Epithelial cell of proximal tubule (primary cell): ENCODE measurements around the gene CEP78. TPM values are rescaled to one million over a fixed set of nuclear protein-coding genes. Genes with fewer than 3 reads are reported as not detected.
A peak's percentile ranks its signal among the peaks of the same experiment; 100 is the strongest.

Experiments
- DNase-seq: peaks from one replicate; pipeline ENCODE4 v3.0.0-alpha.2; 2011; ENCODE audit warnings: low read depth
- H3K4me3 ChIP-seq: 2 replicates; pipeline ENCODE4 v1.5.1; 2011; ENCODE audit warnings: low read depth, mild to moderate bottlenecking, low read length
- total RNA-seq: library from RNA; depleted of rRNA; stranded (reverse); fragments of >200 nt; gene quantifications from 2 replicates; pipeline ENCODE4 v1.2.3, GENCODE V29; 2015
- TF ChIP-seq, protein P1 (sequence below): conservative IDR thresholded peaks from 2 replicates; pipeline ENCODE4 v1.5.1; 2012; ENCODE audit warnings: low read depth, mild to moderate bottlenecking, low read length

Gene CEP78
- total RNA-seq, 1 donor from 2014 or later: 32.2 TPM

DNA sequence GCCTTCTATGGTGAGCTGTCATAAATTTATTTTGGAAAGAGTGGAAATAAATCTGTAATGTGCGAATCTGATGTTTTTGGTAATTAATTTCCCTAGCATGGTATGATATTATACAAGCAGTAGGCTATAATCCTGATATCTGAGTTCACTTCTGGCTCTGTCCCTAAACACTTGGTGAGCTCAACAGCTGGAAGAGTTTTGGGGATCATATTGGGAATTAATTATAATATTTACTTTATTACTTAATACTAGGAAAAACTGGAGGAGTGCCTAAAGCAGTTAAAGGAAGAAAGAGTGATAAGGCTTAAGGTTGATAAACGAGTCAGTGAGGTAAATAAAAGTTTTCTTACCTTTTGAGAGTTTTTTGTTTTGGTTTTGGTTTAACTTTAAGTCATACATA is 26.8 kb downstream of the CEP78 start:
- TF ChIP-seq, protein P1, sequence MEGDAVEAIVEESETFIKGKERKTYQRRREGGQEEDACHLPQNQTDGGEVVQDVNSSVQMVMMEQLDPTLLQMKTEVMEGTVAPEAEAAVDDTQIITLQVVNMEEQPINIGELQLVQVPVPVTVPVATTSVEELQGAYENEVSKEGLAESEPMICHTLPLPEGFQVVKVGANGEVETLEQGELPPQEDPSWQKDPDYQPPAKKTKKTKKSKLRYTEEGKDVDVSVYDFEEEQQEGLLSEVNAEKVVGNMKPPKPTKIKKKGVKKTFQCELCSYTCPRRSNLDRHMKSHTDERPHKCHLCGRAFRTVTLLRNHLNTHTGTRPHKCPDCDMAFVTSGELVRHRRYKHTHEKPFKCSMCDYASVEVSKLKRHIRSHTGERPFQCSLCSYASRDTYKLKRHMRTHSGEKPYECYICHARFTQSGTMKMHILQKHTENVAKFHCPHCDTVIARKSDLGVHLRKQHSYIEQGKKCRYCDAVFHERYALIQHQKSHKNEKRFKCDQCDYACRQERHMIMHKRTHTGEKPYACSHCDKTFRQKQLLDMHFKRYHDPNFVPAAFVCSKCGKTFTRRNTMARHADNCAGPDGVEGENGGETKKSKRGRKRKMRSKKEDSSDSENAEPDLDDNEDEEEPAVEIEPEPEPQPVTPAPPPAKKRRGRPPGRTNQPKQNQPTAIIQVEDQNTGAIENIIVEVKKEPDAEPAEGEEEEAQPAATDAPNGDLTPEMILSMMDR: no peak
- no peak overlapping the region for H3K4me3 ChIP-seq
- DNase-seq: no peak

DNA sequence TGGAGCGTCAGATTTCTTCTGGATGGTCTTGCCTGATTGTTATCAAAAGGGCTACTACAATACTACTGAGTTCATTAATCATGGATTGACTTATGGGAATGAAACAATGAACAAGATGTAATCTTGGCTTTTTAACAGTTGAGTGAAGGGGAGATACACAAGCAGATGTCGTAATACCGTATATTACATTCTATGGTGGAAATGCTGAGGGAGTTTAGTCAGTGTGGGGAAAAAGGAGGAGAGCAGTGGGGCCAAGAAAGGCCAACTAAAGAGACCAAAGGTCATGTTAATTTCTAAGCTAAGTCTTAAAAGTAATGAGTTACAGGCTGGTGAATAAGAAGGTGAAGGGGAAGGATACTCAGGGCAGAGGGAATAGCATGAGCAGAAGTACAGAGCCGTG is 32.0 kb downstream of the CEP78 start:
- no peak overlapping the region for H3K4me3 ChIP-seq
- TF ChIP-seq, protein P1: no peak
- DNase-seq: peak; percentile 90

DNA sequence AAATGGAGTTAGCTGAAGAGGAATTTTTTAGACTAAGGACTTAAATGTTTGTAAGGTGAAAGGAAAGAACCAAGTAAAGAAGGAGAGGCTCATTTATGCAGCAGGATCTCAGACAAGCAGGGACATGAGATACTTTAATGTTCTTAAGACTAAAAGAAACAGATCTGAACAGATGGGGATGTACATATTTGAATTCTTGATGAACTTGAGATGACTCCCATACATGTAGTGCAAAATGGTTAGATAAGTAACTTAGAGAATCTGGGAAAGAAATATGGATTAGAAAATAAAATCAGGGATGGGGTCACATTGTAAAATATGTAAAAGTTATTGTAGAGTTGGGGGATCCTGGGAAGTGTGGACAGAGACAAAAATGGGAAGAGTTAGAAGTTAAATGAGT is 33.9 kb downstream of the CEP78 start:
- no peak overlapping the region for H3K4me3 ChIP-seq
- TF ChIP-seq, protein P1: no peak
- DNase-seq: no peak

DNA sequence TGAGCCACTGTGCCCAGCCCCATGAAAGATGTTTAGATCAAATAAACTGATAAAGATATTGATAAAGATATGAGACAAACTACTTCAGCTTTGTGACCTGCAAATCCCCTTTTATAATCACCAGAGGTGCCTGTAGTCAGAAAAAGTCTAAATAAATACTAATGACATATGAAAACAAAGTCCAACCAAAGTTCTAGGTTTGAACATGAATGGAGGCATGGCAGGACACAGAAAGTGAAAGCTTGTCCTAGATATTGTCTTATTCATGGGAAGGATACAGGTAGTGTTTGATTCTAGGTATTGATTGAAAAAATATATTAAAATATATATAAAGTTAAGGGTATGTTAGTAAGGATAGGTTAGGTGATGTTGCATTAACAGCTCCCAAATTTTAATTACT is 36.4 kb downstream of the CEP78 start:
- no peak overlapping the region for H3K4me3 ChIP-seq
- TF ChIP-seq, protein P1: no peak
- DNase-seq: no peak

DNA sequence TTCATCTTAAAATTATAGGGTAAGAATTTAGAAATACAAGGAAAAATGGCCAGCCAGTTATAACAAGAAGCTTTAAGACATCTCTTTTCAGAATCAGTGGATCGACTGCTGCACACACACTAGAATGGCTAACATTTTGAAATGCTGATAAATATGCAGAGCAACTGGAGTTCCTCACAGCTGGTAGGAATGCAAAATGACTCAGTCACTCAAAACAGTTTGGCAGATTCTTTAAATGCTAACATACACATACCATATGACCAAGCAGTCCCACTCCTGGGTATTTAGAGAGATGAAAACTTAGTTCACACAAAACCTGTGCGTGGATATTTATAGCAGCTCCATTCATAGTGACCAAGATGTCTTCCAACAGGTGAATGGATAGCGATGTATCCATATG is 37.9 kb downstream of the CEP78 start:
- no peak for DNase-seq
- TF ChIP-seq, protein P1: no peak
- no peak overlapping the region for H3K4me3 ChIP-seq

DNA sequence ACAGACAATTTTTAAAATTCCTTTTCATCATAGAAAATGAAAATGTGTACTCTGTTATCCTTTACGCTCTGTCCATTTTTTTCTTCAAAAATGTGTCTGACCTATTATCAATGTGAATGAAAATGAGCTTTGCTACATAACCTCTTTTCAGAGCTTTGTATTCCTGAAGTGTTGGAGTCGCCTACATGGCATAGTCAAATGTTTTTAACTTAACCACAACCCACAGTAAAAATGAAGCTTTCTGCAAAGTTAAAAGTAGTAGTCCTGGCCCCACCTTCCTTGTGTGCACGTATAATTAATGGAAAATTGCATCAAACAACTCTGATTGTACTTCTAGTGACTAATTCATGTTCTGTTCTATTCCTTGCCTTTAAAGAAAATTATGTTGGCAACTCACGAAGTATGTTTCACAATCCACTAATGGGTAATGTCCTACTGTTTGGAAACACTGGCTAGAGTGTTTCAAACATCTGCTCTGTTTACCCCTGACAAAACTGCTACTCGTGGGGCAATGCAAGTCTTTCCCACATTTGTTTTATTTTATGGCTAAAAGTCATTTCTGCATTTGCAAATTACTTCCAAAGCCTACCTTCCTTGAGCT is 42.4 kb downstream of the CEP78 start:
- DNase-seq: peak; percentile 68
- TF ChIP-seq, protein P1: no peak
- no peak overlapping the region for H3K4me3 ChIP-seq

DNA sequence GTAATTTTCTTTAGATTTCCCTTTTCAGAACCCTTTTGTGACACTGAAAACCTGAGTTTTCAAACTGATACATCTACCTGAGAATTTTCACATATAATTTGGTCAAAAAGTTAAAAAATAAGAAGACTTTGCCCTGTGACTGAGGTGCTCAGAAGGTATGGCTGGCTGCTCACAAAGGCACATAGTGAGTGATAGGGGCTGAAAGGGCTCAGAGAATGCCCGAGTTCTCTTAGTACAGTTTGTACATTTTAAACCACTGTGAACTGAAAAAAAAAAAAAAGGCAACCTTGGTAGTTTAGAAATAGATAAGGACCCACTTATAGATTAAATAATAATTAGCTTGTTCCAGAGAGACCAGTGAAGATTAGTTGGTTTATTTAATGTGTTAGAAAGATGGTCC is 42.9 kb downstream of the CEP78 start:
- TF ChIP-seq, protein P1: no peak
- no peak overlapping the region for H3K4me3 ChIP-seq
- DNase-seq: no peak
